HepG2 (cell line): ENCODE results near the gene FUBP3. TPM values are rescaled to one million over a fixed set of nuclear protein-coding genes. Genes with fewer than 3 reads are reported as not detected.

Source experiments
- BCL6 ChIP-seq: IDR thresholded peaks from 2 replicates; pipeline ENCODE4 v1.6.1; 2016; ENCODE audit warnings: missing genetic modification reagents, missing compliant biosample characterization
- DPF2 ChIP-seq: sonication (generic); formaldehyde crosslinking; IDR thresholded peaks from 2 replicates; pipeline ENCODE4 v1.4.0; 2020; ENCODE audit warnings: mild to moderate bottlenecking, low read depth, missing genetic modification reagents, borderline replicate concordance
- FOXJ3 ChIP-seq: sonication (generic); formaldehyde crosslinking; IDR thresholded peaks from 2 replicates; pipeline ENCODE4 v1.4.0; 2020; ENCODE audit warnings: missing genetic modification reagents, mild to moderate bottlenecking, borderline replicate concordance
- GATAD1 ChIP-seq: IDR thresholded peaks from 2 replicates; pipeline ENCODE4 v1.6.1; 2016; ENCODE audit warnings: missing genetic modification reagents, missing compliant biosample characterization
- HDAC2 ChIP-seq: sonication (generic); formaldehyde crosslinking; IDR thresholded peaks from 2 replicates; pipeline ENCODE4 v1.4.0; 2020; ENCODE audit warnings: missing genetic modification reagents
- HMG20A ChIP-seq: IDR thresholded peaks from 2 replicates; pipeline ENCODE4 v1.6.1; 2016; ENCODE audit warnings: borderline replicate concordance
- HNF4A ChIP-seq: sonication (generic); formaldehyde crosslinking; IDR thresholded peaks from 2 replicates; pipeline ENCODE4 v1.4.0; 2020; ENCODE audit warnings: missing genetic modification reagents
- PPARG ChIP-seq: conservative IDR thresholded peaks from 2 replicates; pipeline ENCODE4 v1.6.1; 2016; ENCODE audit warnings: missing biosample characterization, missing genetic modification reagents
- TEAD3 ChIP-seq: optimal IDR thresholded peaks from 2 replicates; pipeline ENCODE3; 2016; ENCODE audit warnings: borderline replicate concordance
- YEATS4 ChIP-seq: sonication (generic); formaldehyde crosslinking; IDR thresholded peaks from 2 replicates; pipeline ENCODE4 v1.4.0; 2020; ENCODE audit warnings: missing genetic modification reagents, borderline replicate concordance
- ZNF350 ChIP-seq: sonication (generic); formaldehyde crosslinking; IDR thresholded peaks from 2 replicates; pipeline ENCODE4 v1.4.0; 2020; ENCODE audit warnings: mild to moderate bottlenecking, low read depth, missing genetic modification reagents, borderline replicate concordance
- ZNF430 ChIP-seq: sonication (generic); formaldehyde crosslinking; IDR thresholded peaks from 2 replicates; pipeline ENCODE4 v1.9.0; 2021; ENCODE audit warnings: mild to moderate bottlenecking, missing genetic modification reagents
- ZNF441 ChIP-seq: sonication (generic); formaldehyde crosslinking; IDR thresholded peaks from 2 replicates; pipeline ENCODE4 v1.7.0; 2021; ENCODE audit warnings: missing genetic modification reagents, borderline replicate concordance
- ZNF556 ChIP-seq: sonication (generic); formaldehyde crosslinking; IDR thresholded peaks from 2 replicates; pipeline ENCODE4 v1.4.0; 2020; ENCODE audit warnings: mild to moderate bottlenecking, missing genetic modification reagents, borderline replicate concordance
- polyA plus RNA-seq, 8 experiments: library from polyadenylated mRNA; depleted of rRNA in 3 of 8; stranded (reverse) in 7 of 8; unstranded in 1 of 8; fragments of >200 nt; fragmentation: Illumina TruSeq in 4 of 8; extraction: Trizol in 4 of 8; gene quantifications; 2 replicates each; pipeline versions ENCODE4 v1.2.1 to v1.2.3, GENCODE V29; 2011 to 2016; ENCODE audit warnings: low read depth in 4 of 8, missing spikeins in 1 of 8, mixed read lengths in 1 of 8; ENCODE audit not compliant: insufficient read depth in 1 of 8
- total RNA-seq, 5 experiments: library from RNA; depleted of rRNA; stranded (reverse); fragments of >200 nt; fragmentation: Illumina TruSeq; extraction: Trizol; gene quantifications; 2 replicates each; pipeline ENCODE4 v1.2.3, GENCODE V29; 2016; ENCODE audit warnings: low read depth in 1 of 5
- TF ChIP-seq, protein P1 (sequence below): sonication (generic); formaldehyde crosslinking; IDR thresholded peaks from 2 replicates; pipeline ENCODE4 v1.4.0; 2020; ENCODE audit warnings: missing genetic modification reagents
- TF ChIP-seq, protein P2 (sequence below): IDR thresholded peaks from 2 replicates; pipeline ENCODE4 v1.6.1; 2016
- TF ChIP-seq, protein P3 (sequence below): sonication (generic); formaldehyde crosslinking; IDR thresholded peaks from 2 replicates; pipeline ENCODE4 v1.8.1; 2023; ENCODE audit warnings: mild to moderate bottlenecking, missing genetic modification reagents, borderline replicate concordance
- TF ChIP-seq, protein P4 (sequence below): IDR thresholded peaks from 2 replicates; pipeline ENCODE4 v1.6.1; 2012; ENCODE audit warnings: low read depth, low read length, improper control_type of control experiment
- TF ChIP-seq, protein P5 (sequence below): sonication (generic); formaldehyde crosslinking; IDR thresholded peaks from 2 replicates; pipeline ENCODE4 v1.4.0; 2020; ENCODE audit warnings: missing genetic modification reagents
- TF ChIP-seq, protein P6 (sequence below): sonication (generic); formaldehyde crosslinking; IDR thresholded peaks from 2 replicates; pipeline ENCODE4 v1.8.1; 2023; ENCODE audit warnings: mild to moderate bottlenecking, missing genetic modification reagents
- TF ChIP-seq, protein P7 (sequence below): sonication (generic); formaldehyde crosslinking; IDR thresholded peaks from 2 replicates; pipeline ENCODE4 v1.5.0; 2020; ENCODE audit warnings: missing genetic modification reagents

Gene FUBP3
- total and polyA plus RNA-seq, 2 of the 13 experiments (the other 11 are each of a cell fraction or from before 2014, with no cell fraction given): 28.7 to 40.0 TPM

DNA sequence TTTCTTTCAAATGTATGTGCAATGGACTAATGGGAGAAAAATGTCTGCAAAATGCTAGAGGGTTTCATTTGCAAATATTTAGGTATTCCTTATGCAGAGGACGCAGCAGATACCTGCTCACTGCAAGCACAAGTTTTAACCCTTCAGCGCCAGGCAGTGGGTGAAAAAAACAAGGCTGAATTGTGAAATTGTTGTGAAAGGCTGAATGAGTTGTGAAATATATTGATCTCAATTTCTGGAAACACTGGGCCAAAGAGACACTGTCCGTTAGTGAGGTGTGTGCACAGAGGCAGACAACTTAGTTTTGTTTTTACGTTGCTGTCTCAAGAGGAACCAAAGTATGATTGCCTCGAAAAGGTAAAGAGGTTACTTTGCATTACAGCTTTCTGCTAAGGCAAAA, 18.8 kb downstream of the FUBP3 start (continued):
- TF ChIP-seq, protein P1, sequence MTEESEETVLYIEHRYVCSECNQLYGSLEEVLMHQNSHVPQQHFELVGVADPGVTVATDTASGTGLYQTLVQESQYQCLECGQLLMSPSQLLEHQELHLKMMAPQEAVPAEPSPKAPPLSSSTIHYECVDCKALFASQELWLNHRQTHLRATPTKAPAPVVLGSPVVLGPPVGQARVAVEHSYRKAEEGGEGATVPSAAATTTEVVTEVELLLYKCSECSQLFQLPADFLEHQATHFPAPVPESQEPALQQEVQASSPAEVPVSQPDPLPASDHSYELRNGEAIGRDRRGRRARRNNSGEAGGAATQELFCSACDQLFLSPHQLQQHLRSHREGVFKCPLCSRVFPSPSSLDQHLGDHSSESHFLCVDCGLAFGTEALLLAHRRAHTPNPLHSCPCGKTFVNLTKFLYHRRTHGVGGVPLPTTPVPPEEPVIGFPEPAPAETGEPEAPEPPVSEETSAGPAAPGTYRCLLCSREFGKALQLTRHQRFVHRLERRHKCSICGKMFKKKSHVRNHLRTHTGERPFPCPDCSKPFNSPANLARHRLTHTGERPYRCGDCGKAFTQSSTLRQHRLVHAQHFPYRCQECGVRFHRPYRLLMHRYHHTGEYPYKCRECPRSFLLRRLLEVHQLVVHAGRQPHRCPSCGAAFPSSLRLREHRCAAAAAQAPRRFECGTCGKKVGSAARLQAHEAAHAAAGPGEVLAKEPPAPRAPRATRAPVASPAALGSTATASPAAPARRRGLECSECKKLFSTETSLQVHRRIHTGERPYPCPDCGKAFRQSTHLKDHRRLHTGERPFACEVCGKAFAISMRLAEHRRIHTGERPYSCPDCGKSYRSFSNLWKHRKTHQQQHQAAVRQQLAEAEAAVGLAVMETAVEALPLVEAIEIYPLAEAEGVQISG (CRISPR knock-in tag): peak; percentile 77
- TF ChIP-seq, protein P2, sequence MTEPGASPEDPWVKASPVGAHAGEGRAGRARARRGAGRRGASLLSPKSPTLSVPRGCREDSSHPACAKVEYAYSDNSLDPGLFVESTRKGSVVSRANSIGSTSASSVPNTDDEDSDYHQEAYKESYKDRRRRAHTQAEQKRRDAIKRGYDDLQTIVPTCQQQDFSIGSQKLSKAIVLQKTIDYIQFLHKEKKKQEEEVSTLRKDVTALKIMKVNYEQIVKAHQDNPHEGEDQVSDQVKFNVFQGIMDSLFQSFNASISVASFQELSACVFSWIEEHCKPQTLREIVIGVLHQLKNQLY (CRISPR knock-in tag): 0 out of 2 replicates have a peak, but pooled peaks have one; percentile 45
- TF ChIP-seq ZNF430 (CRISPR knock-in tag): 0 out of 2 replicates have a peak, but pooled peaks have one; percentile 31
- TF ChIP-seq YEATS4 (CRISPR knock-in tag): peak; percentile 81
- TF ChIP-seq, protein P3, sequence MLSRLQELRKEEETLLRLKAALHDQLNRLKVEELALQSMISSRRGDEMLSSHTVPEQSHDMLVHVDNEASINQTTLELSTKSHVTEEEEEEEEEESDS: no peak
- TF ChIP-seq BCL6 (CRISPR knock-in tag): peak; percentile 96
- TF ChIP-seq DPF2 (CRISPR knock-in tag): peak; percentile 97
- TF ChIP-seq, protein P4, sequence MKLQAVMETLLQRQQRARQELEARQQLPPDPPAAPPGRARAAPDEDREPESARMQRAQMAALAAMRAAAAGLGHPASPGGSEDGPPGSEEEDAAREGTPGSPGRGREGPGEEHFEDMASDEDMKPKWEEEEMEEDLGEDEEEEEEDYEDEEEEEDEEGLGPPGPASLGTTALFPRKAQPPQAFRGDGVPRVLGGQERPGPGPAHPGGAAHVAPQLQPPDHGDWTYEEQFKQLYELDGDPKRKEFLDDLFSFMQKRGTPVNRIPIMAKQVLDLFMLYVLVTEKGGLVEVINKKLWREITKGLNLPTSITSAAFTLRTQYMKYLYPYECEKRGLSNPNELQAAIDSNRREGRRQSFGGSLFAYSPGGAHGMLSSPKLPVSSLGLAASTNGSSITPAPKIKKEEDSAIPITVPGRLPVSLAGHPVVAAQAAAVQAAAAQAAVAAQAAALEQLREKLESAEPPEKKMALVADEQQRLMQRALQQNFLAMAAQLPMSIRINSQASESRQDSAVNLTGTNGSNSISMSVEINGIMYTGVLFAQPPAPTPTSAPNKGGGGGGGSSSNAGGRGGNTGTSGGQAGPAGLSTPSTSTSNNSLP: peak; percentile 68; the same call in 1 of the 2 replicates
- TF ChIP-seq PPARG: peak; percentile 88
- TF ChIP-seq, protein P5, sequence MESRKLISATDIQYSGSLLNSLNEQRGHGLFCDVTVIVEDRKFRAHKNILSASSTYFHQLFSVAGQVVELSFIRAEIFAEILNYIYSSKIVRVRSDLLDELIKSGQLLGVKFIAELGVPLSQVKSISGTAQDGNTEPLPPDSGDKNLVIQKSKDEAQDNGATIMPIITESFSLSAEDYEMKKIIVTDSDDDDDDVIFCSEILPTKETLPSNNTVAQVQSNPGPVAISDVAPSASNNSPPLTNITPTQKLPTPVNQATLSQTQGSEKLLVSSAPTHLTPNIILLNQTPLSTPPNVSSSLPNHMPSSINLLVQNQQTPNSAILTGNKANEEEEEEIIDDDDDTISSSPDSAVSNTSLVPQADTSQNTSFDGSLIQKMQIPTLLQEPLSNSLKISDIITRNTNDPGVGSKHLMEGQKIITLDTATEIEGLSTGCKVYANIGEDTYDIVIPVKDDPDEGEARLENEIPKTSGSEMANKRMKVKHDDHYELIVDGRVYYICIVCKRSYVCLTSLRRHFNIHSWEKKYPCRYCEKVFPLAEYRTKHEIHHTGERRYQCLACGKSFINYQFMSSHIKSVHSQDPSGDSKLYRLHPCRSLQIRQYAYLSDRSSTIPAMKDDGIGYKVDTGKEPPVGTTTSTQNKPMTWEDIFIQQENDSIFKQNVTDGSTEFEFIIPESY (CRISPR knock-in tag): peak; percentile 85
- 0 out of 2 replicates have a peak, but pooled peaks have one; percentile 64 for TF ChIP-seq ZNF556 (CRISPR knock-in tag)
- peak; percentile 88 for TF ChIP-seq HNF4A
- TF ChIP-seq ZNF441: peak; percentile 49; the same call in 1 of the 2 replicates
- peak; percentile 69 for TF ChIP-seq TEAD3 (CRISPR knock-in tag)
- TF ChIP-seq HMG20A (CRISPR knock-in tag): peak; percentile 80
- TF ChIP-seq, protein P6, sequence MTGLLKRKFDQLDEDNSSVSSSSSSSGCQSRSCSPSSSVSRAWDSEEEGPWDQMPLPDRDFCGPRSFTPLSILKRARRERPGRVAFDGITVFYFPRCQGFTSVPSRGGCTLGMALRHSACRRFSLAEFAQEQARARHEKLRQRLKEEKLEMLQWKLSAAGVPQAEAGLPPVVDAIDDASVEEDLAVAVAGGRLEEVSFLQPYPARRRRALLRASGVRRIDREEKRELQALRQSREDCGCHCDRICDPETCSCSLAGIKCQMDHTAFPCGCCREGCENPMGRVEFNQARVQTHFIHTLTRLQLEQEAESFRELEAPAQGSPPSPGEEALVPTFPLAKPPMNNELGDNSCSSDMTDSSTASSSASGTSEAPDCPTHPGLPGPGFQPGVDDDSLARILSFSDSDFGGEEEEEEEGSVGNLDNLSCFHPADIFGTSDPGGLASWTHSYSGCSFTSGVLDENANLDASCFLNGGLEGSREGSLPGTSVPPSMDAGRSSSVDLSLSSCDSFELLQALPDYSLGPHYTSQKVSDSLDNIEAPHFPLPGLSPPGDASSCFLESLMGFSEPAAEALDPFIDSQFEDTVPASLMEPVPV (CRISPR knock-in tag): 0 out of 2 replicates have a peak, but pooled peaks have one; percentile 59
- peak; percentile 41 for TF ChIP-seq GATAD1 (CRISPR knock-in tag)
- peak; percentile 95 for TF ChIP-seq FOXJ3 (CRISPR knock-in tag)
- TF ChIP-seq ZNF350: no peak
- TF ChIP-seq, protein P7, sequence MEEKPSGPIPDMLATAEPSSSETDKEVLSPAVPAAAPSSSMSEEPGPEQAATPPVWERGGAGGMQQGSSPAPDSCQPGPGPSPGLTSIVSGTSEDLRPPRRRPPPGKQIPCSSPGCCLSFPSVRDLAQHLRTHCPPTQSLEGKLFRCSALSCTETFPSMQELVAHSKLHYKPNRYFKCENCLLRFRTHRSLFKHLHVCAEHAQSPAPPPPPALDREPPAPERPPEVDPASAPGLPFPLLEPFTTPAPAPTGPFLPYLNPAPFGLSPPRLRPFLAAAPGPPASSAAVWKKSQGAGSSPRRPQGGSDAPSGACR: peak; percentile 48; the same call in 1 of the 2 replicates
- peak; percentile 88 for TF ChIP-seq HDAC2 (CRISPR knock-in tag)
